OCI-LY7 (cell line): ENCODE data around the gene TMX3. TPM values are rescaled to one million over a fixed set of nuclear protein-coding genes. Genes with fewer than 3 reads are reported as not detected.

Experiments
- BruUV-seq: library from RNA; stranded (reverse); fragments of 400-500 nt; replicated peaks from 2 replicates; lab custom pipeline; 2021; lab: Mats Ljungman, UMichigan
- CTCF ChIA-PET: fragments of 300-600 bp; sonication (Branson Sonifier 250); formaldehyde crosslinking; loops from one replicate; lab custom pipeline; 2022; ENCODE audit warnings: antibody characterized with exemption; ENCODE audit not compliant: unreplicated experiment; lab: Charles Lee
- POLR2A ChIA-PET: fragments of 300-600 bp; sonication (Branson Sonifier 250); formaldehyde crosslinking; loops from one replicate; lab custom pipeline; 2022; ENCODE audit warnings: antibody characterized with exemption; lab: Charles Lee
- DNase-seq: peaks from one replicate; pipeline ENCODE4 v3.0.0-alpha.2; 2015; ENCODE audit warnings: low spot score
- H2AFZ ChIP-seq: fragments of 200-600 bp; sonication (generic), shearing (Covaris generic); 2 replicates; pipeline ENCODE4 v1.6.1; 2014; ENCODE audit warnings: mild to moderate bottlenecking, antibody characterized with exemption, low read length, moderate library complexity
- H3K27ac ChIP-seq: fragments of 200-600 bp; sonication (generic); 2 replicates; pipeline ENCODE4 v1.5.1; 2014; ENCODE audit warnings: mixed run types, low read depth, mild to moderate bottlenecking, moderate library complexity, low read length, inconsistent platforms; ENCODE audit not compliant: poor library complexity, severe bottlenecking
- H3K36me3 ChIP-seq: fragments of 200-600 bp; sonication (generic); 2 replicates; pipeline ENCODE4 v1.6.1; 2014; ENCODE audit warnings: mild to moderate bottlenecking, antibody characterized with exemption, low read length, moderate library complexity, mixed read lengths; ENCODE audit not compliant: insufficient read depth
- H3K4me1 ChIP-seq: fragments of 200-600 bp; sonication (generic); 2 replicates; pipeline ENCODE4 v1.5.1; 2014; ENCODE audit warnings: mild to moderate bottlenecking, low read length; ENCODE audit not compliant: insufficient read depth, poor library complexity, severe bottlenecking
- H3K4me2 ChIP-seq: fragments of 200-600 bp; sonication (generic); 2 replicates; pipeline ENCODE4 v1.6.1; 2014; ENCODE audit warnings: mild to moderate bottlenecking, low read length
- H3K4me3 ChIP-seq: fragments of 200-600 bp; sonication (generic); 2 replicates; pipeline ENCODE4 v1.5.1; 2014; ENCODE audit warnings: mild to moderate bottlenecking, low read depth, low read length; ENCODE audit not compliant: poor library complexity, severe bottlenecking
- H3K79me2 ChIP-seq: fragments of 200-600 bp; sonication (generic); 2 replicates; pipeline ENCODE4 v1.6.1; 2016; ENCODE audit warnings: low read depth, mild to moderate bottlenecking, low read length, moderate library complexity, mixed read lengths; ENCODE audit not compliant: insufficient read depth
- H3K9me2 ChIP-seq: fragments of 200-600 bp; sonication (generic); 2 replicates; pipeline ENCODE4 v1.6.1; 2016; ENCODE audit warnings: mild to moderate bottlenecking, low read length, mixed read lengths; ENCODE audit not compliant: insufficient read depth
- H3K9me3 ChIP-seq: fragments of 200-600 bp; sonication (generic); 2 replicates; pipeline ENCODE4 v1.6.1; 2014; ENCODE audit warnings: mild to moderate bottlenecking, mixed run types, low read length, mixed read lengths
- H4K20me1 ChIP-seq: fragments of 200-600 bp; sonication (generic); 2 replicates; pipeline ENCODE4 v1.6.1; 2014; ENCODE audit warnings: mild to moderate bottlenecking, antibody characterized with exemption, low read length, moderate library complexity, mixed read lengths; ENCODE audit not compliant: insufficient read depth
- CTCF ChIP-seq: fragments of 200-600 bp; sonication (generic); conservative IDR thresholded peaks from 2 replicates; pipeline ENCODE4 v1.5.1; 2014; ENCODE audit warnings: mild to moderate bottlenecking, antibody characterized with exemption, low read length, moderate library complexity, mixed read lengths
- EZH2phosphoT487 ChIP-seq: fragments of 200-600 bp; sonication (generic); IDR thresholded peaks from 2 replicates; pipeline ENCODE4 v1.6.1; 2018; ENCODE audit warnings: low read depth, borderline replicate concordance, mild to moderate bottlenecking, mixed run types, antibody characterized with exemption, low read length, moderate library complexity, mixed read lengths
- intact Hi-C: fragments of 100-400 bp; cut with micrococcal nuclease; formaldehyde crosslinking; loops from one replicate; pipeline ENCODE4 v1.10.0; 2022; ENCODE audit not compliant: unreplicated experiment
- total RNA-seq, 2 experiments: library from RNA; depleted of rRNA in 1 of 2; stranded (reverse); fragments of >200 nt in 1 of 2; shearing (Covaris generic) in 1 of 2; gene quantifications; 2 replicates each; pipeline ENCODE4 v1.2.3, GENCODE V29; 2014 to 2022

Gene TMX3
- total RNA-seq, 2 experiments from 2014 or later: 14.8 to 25.9 TPM

- H3K9me2 ChIP-seq: no peaks in the 10 kb centered on the region
- no peak overlapping the region for H3K4me2 ChIP-seq
- TF ChIP-seq EZH2phosphoT487 (no peak), CTCF (0 out of 2 replicates have a peak, but pooled peaks have one; percentile 23)
- no peaks in the 10 kb centered on the region for H3K4me1 ChIP-seq
- CTCF ChIA-PET: no interaction called here
- H4K20me1 ChIP-seq: no peaks in the 10 kb centered on the region
- no peak overlapping the region for H2AFZ ChIP-seq
- no TSS peak for BruUV-seq
- no peak for DNase-seq
- H3K4me3 ChIP-seq: no peak overlapping the region
- POLR2A ChIA-PET: no interaction called here
- intact Hi-C loops: loop anchor here (5.0 kb wide), 1 partner anchor 1445 kb away; no protein-coding TSS in a partner anchor
- H3K27ac ChIP-seq: no peak overlapping the region
- no peaks in the 10 kb centered on the region for H3K79me2 ChIP-seq
- H3K36me3 ChIP-seq: no peaks in the 10 kb centered on the region
- no peaks in the 10 kb centered on the region for H3K9me3 ChIP-seq
Observed at GRCh38 chr18:68662754-68663153, 52.2 kb downstream of the TMX3 start.

GRCh38 chr18:68660354-68661183, 54.3 kb downstream of the TMX3 start:
- ChIA-PET CTCF (no interaction called here), POLR2A (interaction anchor here (0.9 kb wide), 1 partner anchor 9 kb away, joined by 3 read pairs; no protein-coding TSS in a partner anchor)
- BruUV-seq: no TSS peak
- H3K79me2 ChIP-seq: no peaks in the 10 kb centered on the region
- no peak overlapping the region for H2AFZ ChIP-seq
- H3K27ac ChIP-seq: no peak overlapping the region
- H4K20me1 ChIP-seq: no peaks in the 10 kb centered on the region
- no peak overlapping the region for H3K4me2 ChIP-seq
- TF ChIP-seq CTCF: peak; percentile 72
- no peak for TF ChIP-seq EZH2phosphoT487
- no peaks in the 10 kb centered on the region for H3K36me3 ChIP-seq
- no peaks in the 10 kb centered on the region for H3K4me1 ChIP-seq
- no peaks in the 10 kb centered on the region for H3K9me3 ChIP-seq
- intact Hi-C loops: loop anchor here (5.0 kb wide), 1 partner anchor 1443 kb away; no protein-coding TSS in a partner anchor
- peak; percentile 37 for DNase-seq
- H3K9me2 ChIP-seq: no peaks in the 10 kb centered on the region
- H3K4me3 ChIP-seq: no peak overlapping the region

GRCh38 chr18:68648191-68648590, 66.7 kb downstream of the TMX3 start:
- intact Hi-C loops: no loop called here

More at GRCh38 chr18:68648191-68648590, 66.7 kb downstream of the TMX3 start:
- no peaks in the 10 kb centered on the region for H4K20me1 ChIP-seq
- no peak overlapping the region for H3K27ac ChIP-seq
- H2AFZ ChIP-seq: no peak overlapping the region
- no peaks in the 10 kb centered on the region for H3K79me2 ChIP-seq
- POLR2A ChIA-PET: interaction anchor here (0.6 to 0.7 kb wide), 4 partner anchors 17 to 1397 kb away, joined by 3 to 6 read pairs (median 3); no protein-coding TSS in a partner anchor
- H3K9me3 ChIP-seq: no peaks in the 10 kb centered on the region
- H3K4me3 ChIP-seq: no peak overlapping the region
- no peaks in the 10 kb centered on the region for H3K9me2 ChIP-seq
- no peaks in the 10 kb centered on the region for H3K36me3 ChIP-seq
- H3K4me2 ChIP-seq: no peak overlapping the region
- H3K4me1 ChIP-seq: no peaks in the 10 kb centered on the region
- TF ChIP-seq EZH2phosphoT487: no peak
- no peak for TF ChIP-seq CTCF
- CTCF ChIA-PET: no interaction called here
- DNase-seq: no peak
- no TSS peak for BruUV-seq
